GM12874 (cell line): Measurements from ENCODE around the gene CYTH1.

Experiments used
- TF ChIP-seq, protein P1 (sequence below): IDR thresholded peaks from 2 replicates; pipeline ENCODE4 v1.5.1; 2011; ENCODE audit warnings: low read depth, mild to moderate bottlenecking, control low read depth, low read length, moderate library complexity; ENCODE audit not compliant: insufficient read depth

The CYTH1 gene

DNA sequence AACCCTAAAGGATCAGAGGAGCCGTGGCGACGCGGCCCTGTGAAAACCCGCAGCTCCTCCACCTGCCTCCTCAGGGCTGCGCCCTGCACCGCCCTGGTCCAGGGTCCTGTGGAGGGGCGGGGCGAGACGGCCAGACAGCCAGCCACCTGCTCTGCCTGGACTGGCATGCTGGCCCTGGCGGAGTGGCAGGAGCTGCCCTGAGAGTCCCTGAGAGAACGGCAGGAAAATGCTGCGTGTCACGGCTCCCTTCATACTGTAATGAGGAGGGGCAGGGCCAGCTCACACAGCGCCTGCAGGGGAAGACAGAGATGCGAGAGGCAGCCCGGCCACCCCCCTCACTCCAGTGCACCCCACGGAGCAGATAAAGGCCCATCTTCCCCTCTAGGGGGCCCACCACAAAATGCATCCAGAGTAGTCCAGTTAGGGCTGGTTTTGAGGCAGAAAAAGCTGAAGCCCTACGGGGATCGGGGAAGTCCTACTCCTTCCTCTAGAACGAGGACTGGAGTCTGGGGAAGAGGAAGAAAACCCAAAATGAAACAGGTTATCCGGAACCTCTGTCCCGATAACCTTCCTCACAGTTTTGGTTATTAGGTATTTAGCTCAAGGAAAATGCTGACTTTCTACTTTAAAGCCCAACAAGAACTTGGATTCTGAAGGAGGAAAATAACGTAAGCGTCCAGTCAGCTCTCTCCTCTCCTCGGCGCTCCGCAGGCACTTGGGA, 107.3 kb downstream of the CYTH1 start:
- TF ChIP-seq, protein P1, sequence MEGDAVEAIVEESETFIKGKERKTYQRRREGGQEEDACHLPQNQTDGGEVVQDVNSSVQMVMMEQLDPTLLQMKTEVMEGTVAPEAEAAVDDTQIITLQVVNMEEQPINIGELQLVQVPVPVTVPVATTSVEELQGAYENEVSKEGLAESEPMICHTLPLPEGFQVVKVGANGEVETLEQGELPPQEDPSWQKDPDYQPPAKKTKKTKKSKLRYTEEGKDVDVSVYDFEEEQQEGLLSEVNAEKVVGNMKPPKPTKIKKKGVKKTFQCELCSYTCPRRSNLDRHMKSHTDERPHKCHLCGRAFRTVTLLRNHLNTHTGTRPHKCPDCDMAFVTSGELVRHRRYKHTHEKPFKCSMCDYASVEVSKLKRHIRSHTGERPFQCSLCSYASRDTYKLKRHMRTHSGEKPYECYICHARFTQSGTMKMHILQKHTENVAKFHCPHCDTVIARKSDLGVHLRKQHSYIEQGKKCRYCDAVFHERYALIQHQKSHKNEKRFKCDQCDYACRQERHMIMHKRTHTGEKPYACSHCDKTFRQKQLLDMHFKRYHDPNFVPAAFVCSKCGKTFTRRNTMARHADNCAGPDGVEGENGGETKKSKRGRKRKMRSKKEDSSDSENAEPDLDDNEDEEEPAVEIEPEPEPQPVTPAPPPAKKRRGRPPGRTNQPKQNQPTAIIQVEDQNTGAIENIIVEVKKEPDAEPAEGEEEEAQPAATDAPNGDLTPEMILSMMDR: no peak

DNA sequence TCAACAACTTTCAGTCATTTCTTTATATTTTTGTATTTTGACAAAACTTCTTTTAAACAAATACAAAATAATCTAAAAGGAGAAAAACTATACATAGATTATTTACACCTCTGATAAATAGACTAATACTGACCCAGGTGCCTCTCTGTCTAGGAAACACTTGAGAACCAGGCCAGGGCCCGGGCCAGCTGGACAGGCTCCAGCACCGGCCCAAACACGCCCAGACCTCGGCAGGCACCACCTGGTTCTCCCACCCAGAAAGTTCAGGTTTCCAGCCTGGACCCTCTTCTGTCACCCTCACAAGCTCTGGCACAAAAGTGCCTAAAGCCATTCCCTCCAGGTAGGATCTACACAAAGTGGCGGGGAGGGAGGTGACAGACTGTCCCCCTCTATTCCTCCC, 107.9 kb downstream of the CYTH1 start:
- TF ChIP-seq, protein P1: no peak

DNA sequence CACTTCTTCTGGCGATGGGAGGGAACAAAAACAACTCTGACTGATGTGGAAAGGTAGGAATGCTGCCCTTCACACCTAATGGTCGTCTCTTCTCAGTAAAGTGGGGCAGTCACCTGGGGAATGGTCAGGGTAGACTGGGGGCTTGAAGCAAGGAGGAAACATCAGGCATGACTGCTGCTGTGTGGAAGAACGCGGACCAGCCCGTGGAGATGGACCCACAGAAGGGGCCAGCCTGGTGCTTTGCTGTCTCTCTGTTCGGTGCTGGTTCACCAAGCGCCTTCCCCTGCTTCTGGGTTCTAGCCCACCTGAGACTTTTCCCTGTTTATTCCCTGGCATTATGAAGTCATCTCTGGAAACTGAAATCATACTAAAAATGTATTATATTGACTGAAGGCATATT, 108.7 kb downstream of the CYTH1 start:
- TF ChIP-seq, protein P1: no peak

DNA sequence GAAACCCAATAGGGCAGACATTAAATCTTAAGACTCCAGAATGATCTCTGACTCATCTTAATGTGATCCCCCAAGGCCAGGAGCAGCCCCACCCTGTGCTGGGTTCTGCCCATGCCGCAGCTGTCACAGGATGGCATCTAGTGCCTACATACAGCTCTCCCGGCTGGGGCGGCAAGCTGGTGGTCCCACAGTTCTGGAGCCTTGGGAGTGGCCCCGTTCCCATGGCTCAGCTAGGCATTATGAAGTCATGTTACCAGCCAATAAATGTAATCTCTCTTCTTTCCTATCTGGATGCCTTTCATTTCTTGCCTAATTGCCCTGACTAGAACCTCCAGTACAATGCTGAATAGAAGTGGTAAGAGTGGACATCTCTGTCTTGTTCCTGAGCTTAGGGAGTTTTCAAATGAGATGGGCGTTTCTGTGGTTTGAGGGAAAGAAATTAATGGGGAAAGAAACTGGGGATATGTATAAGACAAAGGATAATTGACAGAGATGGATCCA, 109.2 kb downstream of the CYTH1 start:
- TF ChIP-seq, protein P1: no peak

DNA sequence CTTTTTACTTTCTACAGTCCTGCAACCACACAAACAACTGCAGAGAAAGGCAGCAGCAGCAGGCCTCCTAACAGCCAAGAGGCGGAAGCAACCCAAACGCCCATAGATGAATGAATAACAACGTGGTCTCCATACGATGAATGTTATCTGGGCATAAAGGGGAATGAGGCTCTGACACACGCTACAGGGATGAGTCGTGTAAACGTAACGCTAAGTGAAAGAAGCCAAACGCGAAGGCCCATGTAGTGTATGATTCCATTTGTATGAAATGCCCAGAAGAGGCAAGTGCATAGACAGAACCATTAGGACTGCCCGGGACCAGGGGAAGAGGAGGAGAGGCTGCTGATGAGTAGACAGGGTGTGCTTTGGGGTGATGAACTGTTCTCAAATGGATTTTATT, 110.1 kb downstream of the CYTH1 start:
- TF ChIP-seq, protein P1: no peak

DNA sequence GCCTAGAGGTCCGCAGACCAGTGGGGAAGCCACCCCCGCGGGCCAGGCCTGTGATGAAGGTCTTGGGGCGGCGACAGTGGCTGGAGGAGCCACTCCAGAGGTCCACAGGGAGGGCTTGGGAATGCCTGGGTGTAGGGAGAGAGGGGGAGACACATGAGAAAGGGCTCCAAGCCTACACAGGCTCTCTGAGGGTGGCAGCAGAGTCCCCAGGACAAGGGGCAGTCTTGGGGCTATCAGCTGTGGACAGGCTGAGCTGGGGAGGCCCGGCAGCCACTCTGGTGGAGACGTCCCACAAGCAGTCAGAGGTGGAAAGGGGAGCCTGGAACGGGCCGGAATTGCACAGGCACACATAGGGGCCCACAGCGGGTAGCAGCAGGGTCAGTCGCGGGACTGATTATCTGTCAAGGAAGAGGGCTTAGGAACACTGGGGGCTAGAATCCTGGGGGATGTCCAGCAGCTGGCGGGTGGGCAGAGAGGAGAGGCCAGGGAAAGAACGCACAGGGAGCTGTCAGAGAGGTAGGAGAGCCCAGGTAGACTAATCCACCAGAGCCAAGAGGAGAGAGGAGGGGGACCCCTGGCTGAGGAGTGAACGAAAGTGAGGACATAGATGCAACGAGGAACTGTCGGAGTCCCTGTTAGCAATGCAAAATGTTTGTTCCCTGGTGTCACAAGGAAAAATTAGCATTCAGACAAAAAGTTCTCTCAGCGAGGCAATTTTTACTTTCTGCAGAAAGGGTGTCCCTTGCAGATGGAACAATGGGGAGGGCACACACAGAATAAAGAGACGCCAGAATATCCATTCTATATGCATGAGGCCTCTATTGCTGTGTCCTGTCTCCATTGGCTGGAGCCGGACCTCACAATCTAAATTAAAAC, 111.0 kb downstream of the CYTH1 start:
- TF ChIP-seq, protein P1: no peak

DNA sequence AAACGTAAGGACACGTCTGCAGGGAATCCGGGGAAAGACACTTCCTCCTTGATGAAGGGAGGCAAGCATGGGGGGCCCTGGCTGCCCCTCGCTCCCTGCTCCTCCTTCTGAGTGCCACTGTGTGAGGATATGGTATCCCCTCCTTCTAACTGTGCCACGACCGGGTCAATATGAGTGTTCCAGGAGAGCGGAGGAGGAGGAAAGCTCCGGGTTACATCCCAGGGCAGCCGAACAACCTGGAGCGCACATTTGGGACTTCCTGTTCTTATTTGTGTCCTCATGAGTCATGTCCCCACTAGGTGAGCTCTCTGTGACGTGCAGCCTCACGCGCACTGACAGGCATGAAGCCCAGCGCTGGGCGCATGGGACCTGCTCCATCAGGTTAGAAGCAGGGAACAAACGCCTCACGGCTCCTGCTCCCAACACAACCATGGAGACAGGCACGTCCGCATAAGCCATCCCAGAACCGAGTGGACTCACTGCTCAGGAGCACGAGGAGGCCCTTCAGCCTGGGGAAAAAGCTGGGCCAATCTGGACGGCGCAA, 112.0 kb downstream of the CYTH1 start:
- TF ChIP-seq, protein P1: no peak
